Central memory CD8-positive, alpha-beta T cell (primary cell): Measurements from ENCODE around the gene OS9.

Experiments used
- ATAC-seq: fragments of 150-1000 bp; cut with Tn5 transposase; replicated peaks from 2 replicates; pipeline ENCODE4 v1.10.0; 2022; ENCODE audit warnings: mild to moderate bottlenecking, moderate FRiP score, moderate number of reproducible peaks; ENCODE audit not compliant: poor library complexity, severe bottlenecking; ENCODE audit errors: extremely low read depth
- DNase-seq, 2 donors: peaks; one replicate each; pipeline ENCODE4 v3.0.0; 2021; ENCODE audit warnings: low spot score in 2 of 2
- H3K27ac Mint-ChIP-seq: one replicate; pipeline ENCODE4 v1.8.0; 2022; ENCODE audit warnings: low read depth, mild to moderate bottlenecking, moderate library complexity, mixed read lengths
- H3K27me3 Mint-ChIP-seq: one replicate; pipeline ENCODE4 v1.8.0; 2022; ENCODE audit warnings: mixed read lengths
- H3K36me3 Mint-ChIP-seq: one replicate; pipeline ENCODE4 v1.8.0; 2022; ENCODE audit warnings: mild to moderate bottlenecking, moderate library complexity, mixed read lengths; ENCODE audit not compliant: insufficient read depth
- H3K4me1 Mint-ChIP-seq: one replicate; pipeline ENCODE4 v1.8.0; 2022; ENCODE audit warnings: mixed read lengths
- H3K4me3 Mint-ChIP-seq: one replicate; pipeline ENCODE4 v1.8.0; 2022; ENCODE audit warnings: mild to moderate bottlenecking, moderate library complexity, mixed read lengths
- H3K9me3 Mint-ChIP-seq: one replicate; pipeline ENCODE4 v1.8.0; 2022; ENCODE audit warnings: mixed read lengths

Gene OS9

DNA sequence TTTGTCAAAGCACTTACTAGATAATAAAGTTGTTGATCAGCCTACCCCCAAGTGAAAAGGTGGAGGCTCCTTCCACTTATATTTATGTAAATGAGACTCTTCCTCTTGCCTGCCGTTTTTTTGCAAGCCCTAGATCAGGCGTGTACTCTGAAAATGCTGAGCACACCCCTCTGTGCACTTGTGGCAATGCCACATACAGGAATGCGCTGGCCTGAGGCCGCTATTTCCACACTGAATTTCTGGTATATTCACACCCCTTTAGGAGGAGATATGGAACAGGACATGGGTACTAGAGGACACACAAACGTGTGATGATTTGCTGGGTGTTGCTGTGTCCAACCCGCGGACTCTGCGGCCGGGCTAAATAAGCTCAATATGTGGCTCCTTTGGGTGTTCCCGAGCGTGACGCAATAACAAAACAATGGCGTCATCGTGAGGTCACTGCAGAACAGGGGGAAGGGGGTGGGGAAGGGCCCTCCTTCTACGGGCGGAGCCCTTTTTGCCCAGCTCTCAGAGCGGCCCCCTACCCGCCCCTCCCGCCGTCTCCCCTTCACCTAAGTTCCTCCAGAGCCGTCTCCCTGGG lies 50.4 kb downstream of the OS9 start:
- DNase-seq (peak; percentile 56 to 68), ATAC-seq (peak; percentile 22)
- Mint-ChIP-seq H3K36me3 (peaks cover 44% of the 10 kb centered on the region), H3K27ac (peak overlapping the region; percentile 91), H3K9me3 (no peaks in the 10 kb centered on the region), H3K27me3 (no peaks in the 10 kb centered on the region), H3K4me1 (peaks cover 55% of the 10 kb centered on the region), H3K4me3 (peak overlapping the region; percentile 86)

DNA sequence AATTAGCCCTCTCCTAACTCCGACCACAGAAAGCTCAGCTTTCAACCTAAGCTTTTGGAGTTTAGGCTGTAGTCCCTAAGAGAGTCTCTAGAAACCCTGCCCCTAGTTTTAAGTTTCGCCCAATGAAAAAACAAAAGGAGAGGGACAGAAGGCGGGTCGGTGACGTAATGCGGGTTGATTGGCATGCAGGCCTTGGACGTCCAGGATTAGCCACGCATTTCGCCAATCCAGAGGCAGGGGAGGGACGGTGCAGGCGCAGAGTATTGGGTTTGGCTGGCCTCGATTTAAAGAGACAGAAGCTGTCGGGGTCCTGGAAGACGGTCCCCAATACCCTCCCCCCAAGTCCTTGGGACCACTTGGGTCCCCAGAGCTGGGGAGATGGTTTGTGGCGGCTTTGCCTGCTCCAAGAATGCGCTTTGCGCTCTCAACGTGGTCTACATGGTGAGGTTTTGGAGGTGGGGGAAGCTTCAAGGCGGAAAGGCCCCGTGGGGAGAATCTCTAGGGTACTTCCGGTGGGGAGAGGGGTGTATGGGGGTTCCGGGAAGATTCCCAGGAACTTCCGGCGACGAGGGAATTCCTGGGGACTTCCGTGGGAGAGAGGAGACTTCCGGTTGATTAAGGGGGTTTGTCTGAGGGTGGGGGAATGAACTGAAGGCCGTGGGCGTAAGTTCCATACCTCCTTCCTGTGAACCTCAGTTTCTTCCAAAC lies 51.0 kb downstream of the OS9 start, which contains the start of gene TSPAN31:
Gene TSPAN31 (plus strand): TSS at position 263 of the 708 bp plus-strand sequence. CDS start 116 bp downstream, at position 379.
- peak; percentile 81 for ATAC-seq
- H3K9me3 Mint-ChIP-seq, result no peaks in the 10 kb centered on the region
- peak within 1 kb of the TSS; percentile 91 for H3K27ac Mint-ChIP-seq
- H3K36me3 Mint-ChIP-seq, result peaks cover 41% of the 10 kb centered on the region
- DNase-seq, result peak; percentile 82 to 91
- H3K27me3 Mint-ChIP-seq, result no peaks in the 10 kb centered on the region
- peaks cover 51% of the 10 kb centered on the region for H3K4me1 Mint-ChIP-seq
- H3K4me3 Mint-ChIP-seq, result peak within 1 kb of the TSS; percentile 86

GRCh38 chr12:57745485-57745881 lies 51.6 kb downstream of the OS9 start:
- DNase-seq (no peak), ATAC-seq (no peak)
- no peaks in the 10 kb centered on the region for H3K27me3 Mint-ChIP-seq
- peak overlapping the region; percentile 86 for H3K4me3 Mint-ChIP-seq
- no peaks in the 10 kb centered on the region for H3K9me3 Mint-ChIP-seq
- H3K36me3 Mint-ChIP-seq, result peaks cover 41% of the 10 kb centered on the region
- H3K4me1 Mint-ChIP-seq, result peaks cover 49% of the 10 kb centered on the region
- peak overlapping the region; percentile 91 for H3K27ac Mint-ChIP-seq

DNA sequence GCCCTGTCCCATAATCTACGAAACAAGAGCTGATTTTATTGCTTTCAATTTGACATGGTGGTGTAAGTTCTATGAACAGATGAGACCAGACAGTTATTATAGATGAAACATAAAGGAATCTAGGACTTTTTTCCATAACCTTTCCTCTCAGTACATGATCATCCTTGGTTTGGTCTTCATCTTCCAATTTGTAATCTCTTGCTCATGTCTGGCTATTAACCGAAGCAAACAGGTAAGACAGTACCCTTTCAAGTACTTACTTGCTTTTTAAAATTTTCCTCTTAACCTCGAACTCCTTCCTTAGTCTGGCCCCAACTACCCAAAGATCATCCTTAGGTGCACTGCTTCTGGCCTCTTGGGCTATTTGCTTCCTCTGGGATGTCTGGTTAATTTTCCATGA lies 52.1 kb downstream of the OS9 start:
- DNase-seq (no peak), ATAC-seq (no peak)
- Mint-ChIP-seq H3K36me3 (peaks cover 40% of the 10 kb centered on the region), H3K27me3 (no peaks in the 10 kb centered on the region), H3K4me1 (peaks cover 45% of the 10 kb centered on the region), H3K9me3 (no peaks in the 10 kb centered on the region), H3K27ac (peak overlapping the region; percentile 91), H3K4me3 (peak overlapping the region; percentile 86)

DNA sequence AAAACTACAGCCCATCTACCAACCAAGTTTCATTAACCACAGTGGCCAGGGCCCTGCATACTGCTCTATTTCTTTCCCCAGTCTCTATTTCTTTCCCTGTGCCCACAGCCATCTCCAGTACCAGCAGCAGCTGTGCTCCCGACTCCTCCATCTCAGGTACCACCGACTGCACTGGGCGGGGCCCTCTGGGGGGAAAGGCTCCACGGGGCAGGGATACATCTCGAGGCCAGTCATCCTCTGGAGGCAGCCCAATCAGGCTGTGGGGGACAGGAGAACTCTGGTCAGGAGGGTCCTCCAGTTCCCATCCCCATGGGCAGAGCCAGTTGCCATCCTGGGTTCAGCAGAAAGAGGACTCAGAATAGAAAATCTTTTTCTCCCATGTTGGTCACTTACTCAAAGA lies 55.1 kb downstream of the OS9 start:
- Mint-ChIP-seq H3K4me1 (peaks cover 54% of the 10 kb centered on the region), H3K27ac (no peak overlapping the region), H3K4me3 (no peak overlapping the region), H3K27me3 (no peaks in the 10 kb centered on the region), H3K9me3 (no peaks in the 10 kb centered on the region), H3K36me3 (peaks cover 41% of the 10 kb centered on the region)
- DNase-seq (no peak), ATAC-seq (no peak)

DNA sequence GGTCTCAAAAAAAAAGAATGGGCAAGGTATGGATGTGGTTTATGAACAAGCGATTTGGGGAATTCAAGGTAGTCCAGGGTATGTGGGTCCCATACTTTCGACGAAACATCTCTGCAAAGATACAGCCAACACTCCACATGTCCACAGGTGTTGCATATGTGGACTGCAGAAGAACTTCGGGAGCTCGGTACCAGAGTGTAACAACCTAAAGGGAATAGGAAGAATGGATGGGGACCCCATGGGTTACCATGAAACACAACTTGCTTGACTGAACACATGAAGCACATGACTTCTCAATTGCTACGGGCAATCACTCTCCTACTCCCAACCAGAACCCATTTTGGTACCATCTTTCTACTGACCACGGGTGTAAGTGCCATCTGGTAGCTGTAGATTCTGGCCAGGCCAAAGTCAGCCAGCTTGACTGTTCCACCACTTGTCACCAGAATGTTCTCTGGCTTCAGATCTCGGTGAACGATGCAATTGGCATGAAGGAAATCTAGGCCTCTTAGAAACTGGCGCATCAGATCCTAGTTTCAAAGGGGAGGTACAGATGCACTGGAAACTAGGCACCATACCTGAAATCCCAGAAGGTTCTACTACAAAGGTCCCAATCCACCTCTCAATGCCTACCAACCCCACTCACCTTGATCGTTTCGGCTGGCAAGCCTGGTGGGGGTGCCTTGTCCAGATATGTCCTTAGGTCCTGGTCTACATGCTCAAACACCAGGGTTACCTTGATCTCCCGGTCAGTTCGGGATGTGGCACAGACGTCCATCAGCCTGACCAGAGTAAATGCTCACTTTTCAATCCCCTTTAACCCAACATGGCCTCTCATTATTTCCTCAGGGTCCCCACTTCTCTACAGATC lies 56.9 kb downstream of the OS9 start:
- Mint-ChIP-seq H3K27me3 (no peaks in the 10 kb centered on the region), H3K27ac (no peak overlapping the region), H3K9me3 (no peaks in the 10 kb centered on the region), H3K4me3 (peak overlapping the region; percentile 84), H3K4me1 (peaks cover 45% of the 10 kb centered on the region), H3K36me3 (peaks cover 31% of the 10 kb centered on the region)
- ATAC-seq (no peak), DNase-seq (no peak)

GRCh38 chr12:57751432-57751787 lies 57.5 kb downstream of the OS9 start:
- Mint-ChIP-seq H3K4me3 (peak overlapping the region; percentile 84), H3K9me3 (no peaks in the 10 kb centered on the region), H3K27me3 (no peaks in the 10 kb centered on the region), H3K27ac (peak overlapping the region; percentile 80), H3K36me3 (peaks cover 36% of the 10 kb centered on the region), H3K4me1 (peaks cover 45% of the 10 kb centered on the region)
- ATAC-seq (no peak), DNase-seq (no peak)

- Mint-ChIP-seq H3K9me3 (no peaks in the 10 kb centered on the region), H3K4me1 (peaks cover 48% of the 10 kb centered on the region), H3K4me3 (peak within 1 kb of the TSS; percentile 84), H3K36me3 (peaks cover 38% of the 10 kb centered on the region), H3K27me3 (no peaks in the 10 kb centered on the region), H3K27ac (peak within 1 kb of the TSS; percentile 80)
- peak; percentile 95 to 99 for DNase-seq
- peak; percentile 81 for ATAC-seq
Observed at GRCh38 chr12:57751788-57752667, 58.1 kb downstream of the OS9 start, which contains the start of gene CDK4. CDK4 (minus strand) TSS chr12:57752310; CDS start chr12:57751717, 593 bp downstream.

- Mint-ChIP-seq H3K36me3 (peaks cover 35% of the 10 kb centered on the region), H3K27me3 (no peaks in the 10 kb centered on the region), H3K4me3 (peak overlapping the region; percentile 84), H3K9me3 (no peaks in the 10 kb centered on the region), H3K4me1 (peaks cover 50% of the 10 kb centered on the region), H3K27ac (peak overlapping the region; percentile 80)
- DNase-seq (no peak), ATAC-seq (no peak)
Observed at GRCh38 chr12:57752668-57753000, 58.7 kb downstream of the OS9 start.

- ATAC-seq, result no peak
- peaks cover 56% of the 10 kb centered on the region for H3K4me1 Mint-ChIP-seq
- H3K27ac Mint-ChIP-seq, result peak overlapping the region; percentile 80
- H3K36me3 Mint-ChIP-seq, result peaks cover 31% of the 10 kb centered on the region
- no peaks in the 10 kb centered on the region for H3K27me3 Mint-ChIP-seq
- H3K4me3 Mint-ChIP-seq, result peak overlapping the region; percentile 77
- DNase-seq, result no peak
- H3K9me3 Mint-ChIP-seq, result no peaks in the 10 kb centered on the region
Observed at GRCh38 chr12:57753756-57754337, 59.9 kb downstream of the OS9 start.

DNA sequence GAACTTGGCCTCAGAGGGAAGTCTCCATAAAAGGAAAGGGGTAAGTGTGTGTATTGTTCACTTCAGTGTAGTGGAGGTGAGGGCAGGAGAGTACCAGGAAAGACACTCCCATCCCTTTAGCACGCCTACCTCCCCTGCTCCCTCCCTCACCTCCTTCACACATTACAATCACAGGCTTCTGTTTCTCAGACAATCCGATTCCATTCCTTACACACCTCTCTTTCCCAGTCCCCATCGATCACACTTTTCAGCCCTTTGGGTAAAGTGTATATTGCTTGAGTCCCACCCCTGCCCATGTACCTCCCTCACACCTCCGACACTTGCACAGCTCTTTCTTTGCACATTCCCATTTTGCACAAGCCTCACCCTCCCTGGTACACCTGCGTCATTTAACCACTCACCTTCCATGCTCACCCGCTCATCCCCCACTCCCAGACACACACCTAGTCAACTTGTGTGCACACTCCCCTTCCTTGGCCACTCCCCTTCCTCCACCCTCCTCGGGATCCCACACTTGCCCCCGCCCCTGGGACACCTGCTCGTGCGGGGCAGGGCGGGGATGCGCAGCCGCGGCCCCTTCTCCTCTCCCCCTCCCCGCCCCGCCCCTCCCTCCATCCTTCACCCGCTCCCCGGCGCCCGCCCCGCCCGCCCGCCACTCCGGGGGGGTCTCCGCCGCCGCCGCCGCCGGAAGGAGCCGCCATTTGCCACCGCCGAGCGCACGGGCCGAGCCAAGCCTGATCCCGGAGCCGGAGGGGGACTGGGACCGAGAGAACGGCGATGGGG lies 60.7 kb downstream of the OS9 start, which contains the start of gene MARCHF9:
Gene MARCHF9 (plus strand): TSS at position 693 of the 783 bp plus-strand sequence. CDS start 426 bp downstream, outside the sequence.
- Mint-ChIP-seq H3K4me3 (peak within 1 kb of the TSS; percentile 77), H3K36me3 (peaks cover 28% of the 10 kb centered on the region), H3K27me3 (no peaks in the 10 kb centered on the region), H3K27ac (peak within 1 kb of the TSS; percentile 80), H3K4me1 (peaks cover 62% of the 10 kb centered on the region), H3K9me3 (no peaks in the 10 kb centered on the region)
- peak; percentile 53 to 56 for DNase-seq
- ATAC-seq, result peak; percentile 17
